Right cardiac atrium (tissue), 5 donors: ENCODE measurements around the gene MAFF. TPM values are rescaled to one million over a fixed set of nuclear protein-coding genes. Genes with fewer than 3 reads are reported as not detected.
"Not testable (repeated sequence)": the region's sequence is repeated elsewhere in the genome, so short reads cannot be mapped to it uniquely, and the experiment has no call there.

ENCODE experiments used
- ATAC-seq, 2 donors: fragments of 200-7000 bp; cut with Tn5 transposase; one replicate each; pipeline versions ENCODE4 v1.8.0 to v1.9.1; 2020; ENCODE audit warnings: moderate library complexity in 2 of 2, mild to moderate bottlenecking in 1 of 2
- DNase-seq, 3 donors: peaks; one replicate each; pipeline ENCODE4 v3.0.0-alpha.2; 2020
- H3K27ac ChIP-seq: one replicate; pipeline ENCODE4 v1.5.1; 2013; ENCODE audit warnings: mild to moderate bottlenecking, low read length, control low read depth, moderate library complexity
- H3K27me3 ChIP-seq: one replicate; pipeline ENCODE4 v1.6.1; 2013; ENCODE audit not compliant: control insufficient read depth, insufficient read depth
- H3K4me1 ChIP-seq: one replicate; pipeline ENCODE4 v1.6.1; 2013; ENCODE audit warnings: low read length; ENCODE audit not compliant: control insufficient read depth, insufficient read depth
- H3K4me3 ChIP-seq: one replicate; pipeline ENCODE4 v1.5.1; 2013; ENCODE audit warnings: low read length, control low read depth
- H3K9me3 ChIP-seq: one replicate; pipeline ENCODE4 v1.6.1; 2013; ENCODE audit warnings: low read length; ENCODE audit not compliant: control insufficient read depth
- WGBS: extraction: QIAGEN DNeasy Blood & Tissue Kit; methylation state at CpG from one replicate; pipeline ENCODE4 v1.1.7; 2013; 5-methylcytosine and 5-hydroxymethylcytosine counted together
- intact Hi-C, 4 donors: fragments of 100-400 bp; cut with DNase I; formaldehyde crosslinking; loops; one replicate each; pipeline versions ENCODE4 v1.11.0 to v1.14.0; 2022 to 2023
- long read RNA-seq, 4 donors: library from polyadenylated mRNA; unstranded; transcript quantifications; one replicate each; pipeline ENCODE4 v2.0.0, GENCODE V29; 2020 to 2021
- polyA plus RNA-seq: library from polyadenylated mRNA; stranded (reverse); fragments of 200-250 nt; gene quantifications from one replicate; pipeline ENCODE4 v1.2.3, GENCODE V29; 2013
- total RNA-seq, 4 donors: library from RNA; stranded (reverse); fragmentation: NEBNext Ultra II Directional; extraction: Animal tissue kit (Norgen Biotek cat#: 25700); gene quantifications; one replicate each; pipeline ENCODE4 v1.2.1, GENCODE V29; 2021
- donor health status: healthy with polysubstance abuse.
- donor health status: DM: no; HTN: yes; CAD: no.
- donor health status: DM: no; HTN: no; CAD: no.
- donor health status: DM: no; HTN: yes; CAD: no; lungs with severe emphysema.
- donor health status: DM: yes; HTN: yes; CAD: no.

The MAFF gene
- total RNA-seq (10 to 100 TPM in 1 of 4 donors, 1 to 10 TPM in 3; 4.8 to 13.7 (median 7.1) TPM), polyA plus RNA-seq (20.5 TPM)
- long read RNA-seq, donor 1, transcript MAFF-201 (3 exons, 2,490 nt): major isoform, 19 of 29 reads
- long read RNA-seq, donor 1, partial matches to known transcripts: 4 of 29 reads
- long read RNA-seq, donor 1, other reads (novel, unspliced or antisense): 6 of 29 reads
- long read RNA-seq, donor 2, transcript MAFF-201 (3 exons, 2,490 nt): major isoform, 6 of 7 reads
- long read RNA-seq, donor 2, partial matches to known transcripts: 0 of 7 reads
- long read RNA-seq, donor 2, other reads (novel, unspliced or antisense): 1 of 7 reads
- long read RNA-seq, donor 3, transcript MAFF-201 (3 exons, 2,490 nt): major isoform, 114 of 129 reads
- long read RNA-seq, donor 3, partial matches to known transcripts: 11 of 129 reads
- long read RNA-seq, donor 3, other reads (novel, unspliced or antisense): 2 of 129 reads
- long read RNA-seq, donor 4, transcript MAFF-201 (3 exons, 2,490 nt): major isoform, 6 of 8 reads
- long read RNA-seq, donor 4, partial matches to known transcripts: 0 of 8 reads
- long read RNA-seq, donor 4, other reads (novel, unspliced or antisense): 2 of 8 reads

DNA sequence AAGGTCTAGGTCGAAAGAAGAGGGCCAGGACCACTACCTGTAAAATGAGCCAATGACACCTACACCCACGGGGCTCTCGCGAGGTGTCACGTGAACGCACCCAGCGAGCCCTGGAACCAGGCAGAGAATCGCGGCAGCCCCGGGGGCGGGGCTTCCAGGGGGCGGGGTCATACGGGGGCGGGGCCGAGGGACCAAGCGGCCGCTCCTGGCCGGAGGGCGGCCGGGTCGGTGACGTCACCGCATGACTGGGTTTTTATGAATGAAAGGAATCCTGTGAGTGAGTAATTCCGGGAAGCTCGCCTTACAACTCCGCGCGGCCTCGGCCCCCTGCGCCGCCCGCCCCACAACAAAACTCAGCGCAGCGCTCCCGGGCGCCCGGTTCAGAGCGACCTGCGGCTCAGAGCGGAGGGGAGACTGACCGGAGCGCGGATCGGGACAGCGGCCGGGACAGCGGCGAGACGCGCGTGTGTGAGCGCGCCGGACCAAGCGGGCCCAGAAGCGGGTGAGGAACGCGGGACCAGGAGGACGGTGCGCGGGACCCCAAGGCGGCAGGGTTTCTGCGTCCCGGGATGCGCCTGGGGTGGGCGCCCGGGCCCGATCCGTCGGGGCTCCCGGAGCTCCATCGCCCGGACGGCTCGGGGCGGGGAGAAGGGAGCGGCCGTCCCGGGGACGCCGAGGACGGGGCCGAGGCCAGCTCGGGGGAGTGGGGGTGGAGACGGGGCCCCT lies at the start of gene MAFF:
Gene MAFF (plus strand): TSS at position 284 of the 726 bp plus-strand sequence. CDS start 11,860 bp downstream, outside the sequence.
- Histone ChIP-seq H3K4me1 (peaks cover 15% of the 10 kb centered on the region), H3K27me3 (no peaks in the 10 kb centered on the region), H3K9me3 (no peaks in the 10 kb centered on the region), H3K4me3 (peak within 1 kb of the TSS; percentile 68), H3K27ac (peak within 1 kb of the TSS; percentile 99)
- under 1% methylated on average over 85 of the region's 85 CpGs for WGBS
- ATAC-seq (peak; percentile 80 to 84), DNase-seq (peak; percentile 98 to 99 (median 98))
- intact Hi-C loops: loop anchor here in 1 of 4 donors (10.0 kb wide), 1 partner anchor 87 kb away; the partner anchor contains the start of gene BAIAP2L2

DNA sequence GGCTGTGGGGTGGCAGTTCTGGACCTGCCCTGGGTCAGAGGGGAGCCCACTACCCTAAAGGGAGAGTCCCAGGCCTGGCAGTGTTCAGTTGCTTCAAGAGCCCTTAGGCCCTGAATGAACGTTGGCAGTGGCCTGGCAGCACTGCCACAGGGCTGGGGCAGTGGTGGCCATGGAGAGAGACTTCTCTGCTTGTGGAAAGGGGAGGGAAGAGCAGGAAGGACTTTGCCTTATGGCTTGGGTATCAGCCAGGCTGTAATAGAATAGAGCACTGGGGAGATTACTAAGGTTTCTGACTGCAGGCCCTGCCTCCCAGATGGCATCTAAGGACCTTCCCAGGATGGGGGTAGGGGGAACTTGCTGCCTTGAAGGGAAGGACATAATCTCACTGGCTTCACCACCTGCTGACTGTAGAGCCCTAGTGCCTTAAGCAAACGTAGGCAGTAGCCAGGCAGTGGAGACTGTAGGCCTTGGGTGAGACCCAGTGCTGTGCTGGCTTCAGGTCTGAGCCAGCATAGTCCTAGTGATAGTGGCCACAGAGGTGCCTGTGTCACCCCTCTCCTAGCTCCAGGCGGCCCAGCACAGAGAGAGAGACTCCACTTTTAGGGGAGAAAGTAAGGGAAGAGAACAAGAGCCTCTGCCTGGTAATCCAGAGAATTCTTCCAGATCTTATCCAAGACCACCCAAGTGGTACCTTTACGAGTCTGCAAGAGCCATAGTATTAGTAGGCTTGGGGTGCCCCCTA lies 47.8 kb upstream of the MAFF start:
- Histone ChIP-seq H3K27me3 (no peaks in the 10 kb centered on the region), H3K4me1 (no peaks in the 10 kb centered on the region), H3K9me3 (no peaks in the 10 kb centered on the region), H3K4me3 (no peak overlapping the region), H3K27ac (no peak overlapping the region)
- intact Hi-C loops: no loop called here
- ATAC-seq: peak in 1 of 2 donors; percentile 32
- no peak for DNase-seq
- 66% methylated on average over 4 of the region's 4 CpGs for WGBS

DNA sequence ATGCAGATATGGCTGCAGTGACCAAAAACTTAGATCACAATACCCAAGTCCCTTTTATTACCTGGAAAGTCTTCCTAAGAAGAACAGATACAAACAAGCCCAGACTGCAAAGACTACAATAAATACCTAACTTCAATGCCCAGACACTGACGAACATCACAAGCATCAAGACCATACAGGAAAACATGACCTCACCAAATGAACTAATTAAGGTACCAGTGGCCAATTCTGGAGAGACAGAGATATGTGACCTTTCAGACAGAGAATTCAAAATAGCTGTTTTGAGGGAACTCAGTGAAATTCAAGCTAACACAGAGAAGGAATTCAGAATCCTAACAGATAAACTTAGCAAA lies 47.3 kb upstream of the MAFF start:
- DNase-seq, ATAC-seq, H3K27me3 ChIP-seq, H3K9me3 ChIP-seq, H3K4me1 ChIP-seq, intact Hi-C loops, H3K27ac ChIP-seq, H3K4me3 ChIP-seq: not testable (repeated sequence)
- 71% methylated on average over 1 of the region's 1 CpG for WGBS

DNA sequence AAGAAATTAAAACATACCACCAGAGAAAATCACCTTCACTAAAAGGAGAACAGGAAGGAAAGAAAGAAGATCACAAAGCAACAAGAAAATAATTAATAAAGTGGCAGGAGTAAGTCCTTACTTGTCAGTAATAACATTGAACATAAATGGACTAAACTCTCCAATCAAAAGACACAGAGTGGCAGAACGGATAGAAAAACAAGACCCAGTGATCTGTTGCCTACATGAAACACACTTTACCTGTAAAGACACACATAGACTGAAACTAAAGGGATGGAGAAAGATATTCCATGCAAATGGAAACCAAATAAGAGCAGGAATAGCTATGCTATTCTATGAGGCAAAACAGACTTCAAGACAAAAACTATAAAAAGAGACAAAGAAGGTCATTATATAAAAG lies 46.1 kb upstream of the MAFF start:
- H3K27ac ChIP-seq: no peak overlapping the region
- no peaks in the 10 kb centered on the region for H3K27me3 ChIP-seq
- 91% methylated on average over 1 of the region's 1 CpG for WGBS
- DNase-seq (no peak), ATAC-seq (no peak)
- no peak overlapping the region for H3K4me3 ChIP-seq
- H3K9me3 ChIP-seq: no peaks in the 10 kb centered on the region
- intact Hi-C loops: no loop called here
- no peaks in the 10 kb centered on the region for H3K4me1 ChIP-seq

DNA sequence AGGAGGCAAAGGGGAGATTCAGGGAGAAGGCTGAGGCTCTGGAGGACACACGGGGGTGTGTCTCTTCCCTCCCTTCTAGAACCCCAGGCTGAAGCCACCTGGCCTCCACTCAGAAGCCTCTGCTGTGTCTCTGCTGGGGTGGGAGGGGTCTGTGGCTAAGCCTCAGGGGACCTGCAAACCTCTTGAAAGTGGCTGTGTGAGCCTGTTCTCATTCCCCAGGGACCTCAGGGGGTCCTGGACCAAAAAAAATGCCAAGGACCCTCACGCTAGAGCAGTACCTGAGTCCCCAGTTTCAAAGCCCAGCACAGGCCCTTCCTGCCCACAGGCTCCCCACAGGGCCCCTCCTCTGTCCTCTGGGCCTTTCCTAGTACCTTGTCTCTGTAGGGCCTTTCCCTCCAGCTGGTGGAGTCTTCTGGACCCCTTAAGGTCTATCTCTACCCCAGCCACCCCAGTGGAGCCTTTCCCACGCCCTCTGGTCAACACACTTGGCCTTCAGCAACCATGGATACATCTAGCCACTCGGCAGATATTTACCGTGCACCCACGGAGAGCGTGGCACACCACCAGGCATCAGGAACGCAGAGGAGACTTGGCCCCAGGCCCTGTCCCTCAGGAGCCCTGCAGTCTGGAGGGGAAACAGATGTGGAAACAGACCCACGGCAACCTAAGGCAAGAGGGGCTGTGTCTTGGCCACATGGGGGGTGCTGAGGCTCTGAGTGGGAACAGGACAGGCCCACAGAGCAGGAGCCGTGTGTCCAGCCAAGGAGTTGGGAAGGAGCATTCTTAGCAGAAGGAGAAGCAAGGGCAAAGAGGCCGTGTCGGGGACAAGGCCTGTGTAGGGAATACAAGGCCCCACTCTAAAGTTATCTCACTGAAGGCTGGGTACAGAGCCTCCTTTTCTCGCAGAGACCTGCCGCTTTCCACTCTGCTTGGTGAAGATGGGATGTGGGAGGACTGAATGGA lies 38.6 kb upstream of the MAFF start:
- H3K4me3 ChIP-seq: no peak overlapping the region
- ATAC-seq (peak; percentile 4 to 22), DNase-seq (no peak)
- peak overlapping the region; percentile 71 for H3K27ac ChIP-seq
- WGBS: 65% methylated on average over 14 of the region's 14 CpGs
- intact Hi-C loops: loop anchor here in 1 of 4 donors (10.0 kb wide), 1 partner anchor 62 kb away; no protein-coding TSS in a partner anchor
- H3K9me3 ChIP-seq: no peaks in the 10 kb centered on the region
- H3K4me1 ChIP-seq: peaks cover 14% of the 10 kb centered on the region
- no peaks in the 10 kb centered on the region for H3K27me3 ChIP-seq

DNA sequence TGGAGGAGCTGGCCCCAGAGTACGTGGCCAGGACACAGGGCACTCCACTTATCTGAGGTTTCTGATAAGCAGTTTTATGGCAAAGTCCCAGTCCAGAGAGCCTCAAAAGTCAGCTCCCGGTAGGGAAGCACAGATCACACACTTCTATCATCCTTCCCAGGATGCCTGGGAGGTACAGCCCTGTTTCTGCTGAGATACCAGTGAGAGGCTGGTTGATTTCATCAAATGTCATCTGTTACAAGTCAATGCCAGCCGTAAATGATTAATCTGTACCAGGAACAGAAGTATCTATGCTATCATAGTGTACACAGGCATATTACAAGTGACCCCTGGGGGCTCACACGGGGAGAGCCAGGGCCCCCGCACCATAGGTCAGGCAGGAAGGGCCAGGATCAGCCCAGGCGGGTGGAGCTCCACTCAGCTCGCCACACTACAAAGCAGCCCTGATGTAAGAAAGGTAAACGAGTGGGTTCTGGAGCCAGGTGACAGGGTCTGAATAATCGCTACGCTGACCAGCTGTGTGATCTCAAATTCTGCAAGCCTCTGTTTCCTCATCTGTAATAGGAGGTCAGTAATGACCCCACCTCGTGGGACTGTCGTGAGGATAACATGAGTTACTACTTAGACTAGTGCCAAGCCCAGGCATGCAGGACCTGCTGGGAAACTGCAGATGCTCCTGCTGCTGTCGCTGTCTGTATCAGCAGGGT lies 37.8 kb upstream of the MAFF start:
- no peak for DNase-seq
- H3K4me1 ChIP-seq: peaks cover 14% of the 10 kb centered on the region
- 68% methylated on average over 13 of the region's 13 CpGs for WGBS
- H3K4me3 ChIP-seq: no peak overlapping the region
- peak overlapping the region; percentile 71 for H3K27ac ChIP-seq
- H3K9me3 ChIP-seq: no peaks in the 10 kb centered on the region
- no peaks in the 10 kb centered on the region for H3K27me3 ChIP-seq
- intact Hi-C loops: loop anchor here in 1 of 4 donors (10.0 kb wide), 1 partner anchor 61 kb away; no protein-coding TSS in a partner anchor
- ATAC-seq: peak; percentile 52 to 56

DNA sequence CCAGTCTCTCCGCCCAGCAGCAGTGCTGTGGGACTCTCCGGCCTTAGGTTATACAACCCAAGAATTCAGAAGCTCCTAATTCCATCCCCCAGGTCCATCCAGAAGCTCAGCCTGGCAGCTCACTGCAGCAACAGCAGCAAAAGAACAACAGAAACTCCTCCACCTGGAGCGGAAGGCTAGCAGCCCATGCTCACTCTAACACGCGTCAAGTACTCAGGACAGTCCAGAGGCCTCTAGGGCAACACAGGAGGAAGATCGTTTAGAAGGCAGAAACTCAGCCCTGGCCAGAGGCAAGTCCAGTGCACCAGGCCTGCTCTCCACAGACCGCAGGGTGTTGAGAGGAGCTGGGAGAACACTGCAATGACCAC lies 37.3 kb upstream of the MAFF start:
- WGBS: 89% methylated on average over 7 of the region's 7 CpGs
- ATAC-seq: no peak
- peak in 1 of 3 donors; percentile 5 for DNase-seq
- intact Hi-C loops: loop anchor here in 1 of 4 donors (10.0 kb wide), 1 partner anchor 60 kb away; no protein-coding TSS in a partner anchor
- H3K4me1 ChIP-seq: peaks cover 14% of the 10 kb centered on the region
- H3K27ac ChIP-seq: no peak overlapping the region
- H3K27me3 ChIP-seq: no peaks in the 10 kb centered on the region
- H3K4me3 ChIP-seq: no peak overlapping the region
- H3K9me3 ChIP-seq: no peaks in the 10 kb centered on the region

DNA sequence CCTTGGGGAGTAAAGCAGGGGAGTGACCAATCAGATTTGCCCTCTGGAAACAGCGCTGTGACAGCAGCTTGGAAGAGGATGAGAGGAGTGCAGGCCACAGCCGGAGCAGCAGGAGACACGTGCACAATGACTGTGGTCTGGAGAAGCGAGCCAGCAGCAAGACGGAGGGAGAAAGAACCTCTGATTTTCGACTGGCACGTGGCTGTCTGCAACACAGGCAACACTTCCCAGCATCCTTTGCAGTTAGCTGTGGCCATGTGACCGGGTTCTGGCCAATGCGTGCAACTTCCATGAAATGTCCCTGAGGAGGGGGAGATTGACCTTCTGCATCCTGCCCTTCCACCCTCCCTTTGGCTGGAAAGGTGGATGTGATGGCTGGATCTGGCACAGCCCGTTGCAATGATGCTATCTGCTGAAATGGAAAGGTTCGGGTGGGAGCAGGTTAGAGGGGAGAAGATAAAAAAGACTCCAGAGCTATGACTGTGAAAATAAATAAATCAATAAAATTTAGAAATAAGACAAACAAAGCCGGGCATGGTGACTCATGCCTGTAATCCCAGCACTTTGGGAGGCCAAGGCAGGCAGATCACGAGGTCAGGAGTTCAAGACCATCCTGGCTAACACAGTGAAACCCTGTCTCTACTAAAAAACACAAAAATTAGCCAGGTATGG lies 35.7 kb upstream of the MAFF start:
- intact Hi-C loops: loop anchor here in 1 of 4 donors (10.0 kb wide), 1 partner anchor 59 kb away; no protein-coding TSS in a partner anchor
- 85% methylated on average over 13 of the region's 13 CpGs for WGBS
- no peak overlapping the region for H3K27ac ChIP-seq
- H3K4me3 ChIP-seq: no peak overlapping the region
- no peaks in the 10 kb centered on the region for H3K27me3 ChIP-seq
- no peak for ATAC-seq
- DNase-seq: no peak
- peaks cover 14% of the 10 kb centered on the region for H3K4me1 ChIP-seq
- no peaks in the 10 kb centered on the region for H3K9me3 ChIP-seq

DNA sequence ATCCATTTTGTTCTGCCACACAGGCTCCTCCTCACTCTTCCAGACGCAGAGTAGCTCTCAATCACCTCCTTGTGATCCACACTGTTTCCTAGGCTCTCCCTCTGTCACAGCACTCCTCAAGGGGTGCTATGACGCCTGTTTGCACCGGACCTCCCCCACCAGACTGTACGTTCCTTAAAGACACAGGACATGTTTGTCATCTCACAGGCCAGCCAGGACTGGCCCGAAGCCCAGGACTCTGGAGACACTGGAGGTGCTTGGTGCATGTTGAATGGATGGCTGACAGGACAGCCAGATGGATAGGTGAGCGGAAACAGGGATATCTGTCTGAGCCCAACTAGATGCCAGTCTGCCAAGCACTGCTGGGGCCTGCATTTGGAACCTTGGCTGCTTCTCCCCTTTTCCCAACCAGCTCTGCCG lies 33.8 kb upstream of the MAFF start:
- DNase-seq (peak; percentile 69 to 78 (median 73)), ATAC-seq (peak; percentile 45 to 70)
- Histone ChIP-seq H3K27ac (peak overlapping the region; percentile 40), H3K4me3 (no peak overlapping the region), H3K27me3 (no peaks in the 10 kb centered on the region), H3K4me1 (peaks cover 14% of the 10 kb centered on the region), H3K9me3 (no peaks in the 10 kb centered on the region)
- intact Hi-C loops: loop anchor here in 1 of 4 donors (10.0 kb wide), 1 partner anchor 57 kb away; no protein-coding TSS in a partner anchor
- WGBS: 37% methylated on average over 7 of the region's 7 CpGs
